HG02884 (cell line): ENCODE data around the gene WDR75.
"Not testable (repeated sequence)": the region's sequence is repeated elsewhere in the genome, so short reads cannot be mapped to it uniquely, and the experiment has no call there.

ENCODE experiments used
- ATAC-seq: cut with Tn5 transposase; IDR thresholded peaks from one replicate; pipeline ENCODE4 v1.9.1; 2021; ENCODE audit warnings: mild to moderate bottlenecking, moderate library complexity; ENCODE audit not compliant: unreplicated experiment

Gene WDR75

GRCh38 chr2:189440947-189441708, at the start of gene WDR75:
WDR75 (plus strand) TSS chr2:189441474; CDS start chr2:189441493, 19 bp downstream.
- ATAC-seq = peak; percentile 82

- no peak for ATAC-seq
These were observed 47.7 kb upstream of the WDR75 start for GRCh38 chr2:189393440-189394111.

- ATAC-seq = no peak
These were observed 46.7 kb upstream of the WDR75 start for GRCh38 chr2:189394525-189394924.

GRCh38 chr2:189402932-189403331, 38.3 kb upstream of the WDR75 start:
- no peak for ATAC-seq

GRCh38 chr2:189406586-189407233, 34.6 kb upstream of the WDR75 start:
- no peak for ATAC-seq

GRCh38 chr2:189407281-189408209, 33.7 kb upstream of the WDR75 start:
- no peak for ATAC-seq

- ATAC-seq = no peak
These were observed 33.0 kb upstream of the WDR75 start for GRCh38 chr2:189408294-189408693.

GRCh38 chr2:189409131-189409530, 32.1 kb upstream of the WDR75 start:
- no peak for ATAC-seq

GRCh38 chr2:189409647-189410046, 31.6 kb upstream of the WDR75 start:
- ATAC-seq = no peak

- no peak for ATAC-seq
These were observed 29.4 kb upstream of the WDR75 start for GRCh38 chr2:189411860-189412259.

GRCh38 chr2:189412330-189412953, 28.8 kb upstream of the WDR75 start:
- ATAC-seq = peak; percentile 89

- ATAC-seq = no peak
These were observed 28.0 kb upstream of the WDR75 start for GRCh38 chr2:189413249-189413648.

- no peak for ATAC-seq
These were observed 19.6 kb upstream of the WDR75 start for GRCh38 chr2:189421644-189422043.

- ATAC-seq = no peak
These were observed 16.3 kb upstream of the WDR75 start for GRCh38 chr2:189424961-189425360.

- no peak for ATAC-seq
These were observed 15.6 kb upstream of the WDR75 start for GRCh38 chr2:189425676-189426075.

- ATAC-seq = no peak
These were observed 14.4 kb upstream of the WDR75 start for GRCh38 chr2:189426886-189427285.

GRCh38 chr2:189427872-189428271, 13.4 kb upstream of the WDR75 start:
- no peak for ATAC-seq

- ATAC-seq = not testable (repeated sequence)
These were observed 10.8 kb upstream of the WDR75 start for GRCh38 chr2:189430448-189430847.

GRCh38 chr2:189435803-189436202, 5.5 kb upstream of the WDR75 start:
- not testable (repeated sequence) for ATAC-seq

GRCh38 chr2:189437926-189438325, 3.3 kb upstream of the WDR75 start:
- ATAC-seq = no peak
